AG04449 (cell line): ENCODE data around the gene POLR1A.

Experiments
- CTCF ChIA-PET: fragments of 350-600 bp; formaldehyde crosslinking; extraction: SDS; loops from one replicate; lab custom pipeline; 2021; ENCODE audit warnings: antibody characterized with exemption; lab: Yijun Ruan, JAX
- POLR2A ChIA-PET: fragments of 400-600, 350-600 bp; formaldehyde crosslinking; extraction: SDS; loops from one replicate; lab custom pipeline; 2020; ENCODE audit warnings: antibody characterized with exemption, inconsistent platforms; lab: Yijun Ruan, JAX
- DNase-seq: peaks from one replicate; pipeline ENCODE4 v3.0.0-alpha.2; 2010; ENCODE audit warnings: low read depth, low spot score
- H3K4me3 ChIP-seq: 2 replicates; pipeline ENCODE4 v1.5.1; 2011; ENCODE audit warnings: low read depth, mild to moderate bottlenecking, control low read depth, low read length
- CTCF ChIP-seq: IDR thresholded peaks from one replicate; pipeline ENCODE4 v1.5.1; 2011; ENCODE audit warnings: mild to moderate bottlenecking, moderate library complexity, low read length, control low read depth, inconsistent platforms; ENCODE audit not compliant: insufficient read depth; ENCODE audit errors: missing control alignments

The POLR1A gene

GRCh38 chr2:86039963-86040655, 65.6 kb downstream of the POLR1A start:
- no peak for DNase-seq
- CTCF ChIA-PET: no interaction called here
- POLR2A ChIA-PET: no interaction called here
- no peak overlapping the region for H3K4me3 ChIP-seq
- TF ChIP-seq CTCF: no peak

GRCh38 chr2:86039178-86039962, 66.3 kb downstream of the POLR1A start:
- ChIA-PET CTCF (interaction anchor here (1.2 kb wide), 1 partner anchor 11 kb away, joined by 4 read pairs; no protein-coding TSS in a partner anchor), POLR2A (interaction anchor here (0.6 kb wide), 1 partner anchor 237 kb away, joined by 3 read pairs; no protein-coding TSS in a partner anchor)
- DNase-seq: no peak
- no peak for TF ChIP-seq CTCF
- no peak overlapping the region for H3K4me3 ChIP-seq

- POLR2A ChIA-PET: interaction anchor here (0.6 kb wide), 1 partner anchor 236 kb away, joined by 3 read pairs; no protein-coding TSS in a partner anchor
- no peak overlapping the region for H3K4me3 ChIP-seq
- CTCF ChIA-PET: interaction anchor here (1.2 to 5.3 kb wide), 2 partner anchors 12 to 212 kb away, joined by 4 to 31 read pairs; no protein-coding TSS in a partner anchor
- no peak for TF ChIP-seq CTCF
- DNase-seq: no peak
Observed at GRCh38 chr2:86038291-86039081, 67.2 kb downstream of the POLR1A start.

GRCh38 chr2:86037795-86038192, 67.9 kb downstream of the POLR1A start:
- ChIA-PET POLR2A (interaction anchor here (0.8 to 1.0 kb wide), 3 partner anchors 59 to 210 kb away, joined by 3 read pairs; no protein-coding TSS in a partner anchor), CTCF (interaction anchor here (1.0 to 5.3 kb wide), 7 partner anchors 8 to 211 kb away, joined by 4 to 31 read pairs (median 8); partner anchors contain the start of gene ST3GAL5)
- no peak for DNase-seq
- H3K4me3 ChIP-seq: no peak overlapping the region
- no peak for TF ChIP-seq CTCF

GRCh38 chr2:86037141-86037794, 68.4 kb downstream of the POLR1A start:
- no peak overlapping the region for H3K4me3 ChIP-seq
- POLR2A ChIA-PET: interaction anchor here (0.5 to 1.5 kb wide), 5 partner anchors 57 to 210 kb away, joined by 3 to 4 read pairs (median 3); no protein-coding TSS in a partner anchor
- DNase-seq: no peak
- no peak for TF ChIP-seq CTCF
- CTCF ChIA-PET: interaction anchor here (1.0 to 5.3 kb wide), 10 partner anchors 8 to 211 kb away, joined by 3 to 31 read pairs (median 7); partner anchors contain the start of gene ST3GAL5
